NCI-H146 treated with DMSO at 0.1 percent for 48 hours (cell line): ENCODE measurements around the gene TRAPPC3L.

ENCODE experiments used
- DNase-seq: peaks from one replicate; lab custom pipeline; 2025; ENCODE audit not compliant: unreplicated experiment; lab: John Stamatoyannopoulos, UW

TRAPPC3L gene

DNA sequence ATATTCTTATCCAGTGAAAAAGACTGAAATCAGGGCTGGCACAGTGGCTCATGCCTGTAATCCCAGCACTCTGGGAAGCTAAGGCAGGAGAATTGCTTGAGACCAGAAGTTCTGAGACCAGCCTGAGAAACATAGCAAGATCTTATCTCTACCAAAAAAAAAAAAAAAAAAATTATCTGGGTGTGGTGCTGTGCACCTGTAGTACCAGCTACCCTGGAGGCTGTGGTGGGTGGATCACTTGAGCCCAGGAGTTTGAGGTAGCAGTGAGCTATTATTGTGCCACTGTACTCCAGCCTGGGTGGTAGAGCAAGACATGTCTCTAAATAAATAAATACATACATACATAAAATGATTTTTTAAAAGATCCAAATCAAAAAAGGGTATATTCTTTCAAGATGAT, 78.0 kb downstream of the TRAPPC3L start:
- no peak for DNase-seq

DNA sequence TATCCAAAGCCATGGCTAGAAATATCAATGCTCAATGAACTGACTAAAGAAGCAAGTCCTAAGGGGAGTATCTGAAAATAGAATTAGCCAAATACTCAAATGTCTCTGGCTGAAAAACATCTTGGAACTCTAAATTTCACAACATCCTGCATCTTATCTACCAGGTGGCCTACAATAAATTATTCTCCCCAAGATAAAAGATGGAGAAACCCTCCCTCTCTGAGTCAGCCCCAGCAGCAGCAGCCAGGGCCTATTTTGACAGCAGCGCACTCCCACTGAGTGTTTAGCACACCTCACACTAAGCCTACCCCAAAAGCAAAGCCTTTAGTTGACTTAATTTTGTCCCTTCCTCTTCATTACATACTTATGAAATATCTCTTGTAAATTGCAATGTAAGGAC, 78.4 kb downstream of the TRAPPC3L start:
- no peak for DNase-seq

DNA sequence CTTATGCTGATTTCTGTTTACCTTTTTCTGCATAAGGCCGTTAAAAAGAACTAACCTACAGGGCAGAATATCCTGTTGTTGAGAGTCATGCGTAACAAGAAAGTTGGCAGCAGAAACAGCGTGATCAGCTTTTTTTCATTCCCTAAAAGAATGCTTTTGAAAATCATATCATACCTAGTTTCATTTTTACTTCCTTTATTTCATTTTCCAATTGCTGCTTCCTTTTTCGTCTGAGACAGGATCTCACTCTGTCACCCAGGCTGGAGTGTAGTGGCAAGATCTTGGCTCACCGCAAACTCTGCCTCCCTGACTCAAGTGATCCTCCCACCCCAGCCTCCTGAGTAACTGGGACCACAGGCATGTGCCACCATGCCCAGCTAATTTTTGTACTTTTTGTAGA, 80.2 kb downstream of the TRAPPC3L start:
- no peak for DNase-seq

DNA sequence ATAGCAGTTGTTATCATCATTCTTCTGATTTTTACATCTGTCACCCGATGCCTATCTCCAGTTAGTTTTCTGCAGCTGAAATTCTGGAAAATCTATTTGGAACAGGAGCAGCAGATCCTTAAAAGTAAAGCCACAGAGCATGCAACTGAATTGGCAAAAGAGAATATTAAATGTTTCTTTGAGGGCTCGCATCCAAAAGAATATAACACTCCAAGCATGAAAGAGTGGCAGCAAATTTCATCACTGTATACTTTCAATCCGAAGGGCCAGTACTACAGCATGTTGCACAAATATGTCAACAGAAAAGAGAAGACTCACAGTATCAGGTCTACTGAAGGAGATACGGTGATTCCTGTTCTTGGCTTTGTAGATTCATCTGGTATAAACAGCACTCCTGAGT, 82.2 kb downstream of the TRAPPC3L start:
- DNase-seq: no peak

DNA sequence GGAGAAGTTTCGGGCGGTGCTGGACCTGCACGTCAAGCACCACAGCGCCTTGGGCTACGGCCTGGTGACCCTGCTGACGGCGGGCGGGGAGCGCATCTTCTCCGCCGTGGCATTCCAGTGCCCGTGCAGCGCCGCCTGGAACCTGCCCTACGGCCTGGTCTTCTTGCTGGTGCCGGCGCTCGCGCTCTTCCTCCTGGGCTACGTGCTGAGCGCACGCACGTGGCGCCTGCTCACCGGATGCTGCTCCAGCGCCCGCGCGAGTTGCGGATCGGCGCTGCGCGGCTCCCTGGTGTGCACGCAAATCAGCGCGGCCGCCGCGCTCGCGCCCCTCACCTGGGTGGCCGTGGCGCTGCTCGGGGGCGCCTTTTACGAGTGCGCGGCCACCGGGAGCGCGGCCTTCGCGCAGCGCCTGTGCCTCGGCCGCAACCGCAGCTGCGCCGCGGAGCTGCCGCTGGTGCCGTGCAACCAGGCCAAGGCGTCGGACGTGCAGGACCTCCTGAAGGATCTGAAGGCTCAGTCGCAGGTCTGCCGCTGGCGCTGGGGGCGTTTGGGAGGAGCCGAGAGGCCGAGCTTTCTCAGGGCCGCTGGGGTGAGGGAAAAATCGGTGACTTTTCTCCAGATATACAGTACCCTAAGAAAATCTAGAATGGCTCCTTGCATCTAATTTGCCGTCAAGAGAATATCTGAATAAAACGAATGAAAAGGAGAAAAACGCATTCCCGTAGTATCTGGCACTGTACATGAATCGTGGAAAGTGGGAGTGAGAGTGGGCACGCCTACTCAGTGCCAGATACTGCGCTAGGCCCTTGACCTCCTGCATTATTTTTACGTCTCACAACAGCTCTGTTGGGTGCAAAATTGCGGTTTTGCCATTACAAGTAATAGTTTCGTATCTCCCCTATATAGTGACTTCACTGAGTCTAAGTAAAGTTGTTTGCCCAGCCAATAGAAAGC, 83.3 kb downstream of the TRAPPC3L start:
- no peak for DNase-seq

DNA sequence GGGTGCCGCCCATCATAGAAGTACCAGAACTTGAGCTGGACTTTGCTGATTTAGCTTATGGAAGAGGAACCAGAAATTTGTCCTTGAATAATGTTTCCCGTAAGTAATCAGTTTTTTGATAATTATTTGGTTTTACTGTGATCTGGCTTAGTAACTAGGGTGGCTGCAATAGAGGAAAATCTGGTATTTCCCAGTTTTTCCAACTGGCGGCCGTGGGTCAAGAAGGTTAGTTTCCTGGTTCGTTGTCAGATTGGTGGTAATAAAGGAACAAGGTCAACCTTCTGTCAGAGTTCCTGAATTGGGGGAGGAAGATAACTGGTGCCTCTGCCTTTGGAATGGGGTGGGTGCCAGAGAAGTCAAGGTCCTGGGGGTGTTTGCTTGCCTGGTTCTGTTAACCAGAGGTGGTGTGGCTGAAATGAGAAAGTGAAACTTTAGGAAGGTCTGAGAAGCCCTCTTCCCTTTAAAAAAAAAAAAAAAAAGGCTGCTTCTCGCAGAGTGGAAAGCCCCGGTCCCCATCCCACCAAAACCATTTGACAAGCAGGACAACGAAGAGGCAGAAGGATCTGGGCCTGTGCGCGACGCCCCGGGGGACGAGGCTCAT, 84.1 kb downstream of the TRAPPC3L start, which contains the start of gene CALHM6:
TSS of gene CALHM6 (plus strand) at position 45 of the 601 bp plus-strand sequence. CDS start at position 600, 555 bp downstream.
- no peak for DNase-seq

DNA sequence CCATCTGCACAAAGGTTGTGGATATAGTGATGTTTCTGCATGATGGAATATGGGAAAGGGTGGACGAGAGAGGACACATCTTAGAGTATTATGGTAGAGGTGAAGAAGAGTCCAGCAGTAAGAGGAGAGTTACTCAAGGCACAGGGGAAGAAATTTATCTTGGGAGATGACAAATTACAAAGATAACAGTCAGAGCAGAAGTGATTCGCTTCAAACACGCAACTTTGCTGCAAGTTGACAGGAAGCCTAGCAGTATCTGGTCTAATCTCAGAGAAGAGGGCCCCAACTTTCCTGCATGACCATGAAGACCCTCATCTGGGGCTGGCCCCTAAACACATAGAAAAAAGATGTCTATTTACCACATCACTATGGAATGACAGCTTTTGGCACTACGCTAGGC, 85.6 kb downstream of the TRAPPC3L start:
- DNase-seq: no peak

DNA sequence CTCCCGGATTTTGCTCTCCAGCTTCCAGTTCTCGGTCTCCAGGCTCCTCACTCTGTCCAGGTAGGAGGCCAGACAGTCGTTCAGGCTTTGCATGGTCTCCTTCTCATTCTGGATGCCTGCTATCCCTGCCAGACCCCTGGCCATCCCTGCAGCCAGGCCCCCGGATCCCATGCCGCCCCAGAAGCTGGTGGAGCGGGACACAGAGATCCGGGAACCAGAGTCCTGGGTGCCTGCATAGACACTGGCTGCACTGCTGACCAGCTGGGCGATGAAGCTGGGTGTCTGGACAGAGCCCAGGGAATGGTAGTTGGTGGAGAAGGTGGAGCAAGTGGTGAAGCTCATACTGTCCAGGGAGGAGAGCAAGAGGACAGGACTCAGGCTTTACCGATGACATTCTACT, 87.2 kb downstream of the TRAPPC3L start:
- no peak for DNase-seq

DNA sequence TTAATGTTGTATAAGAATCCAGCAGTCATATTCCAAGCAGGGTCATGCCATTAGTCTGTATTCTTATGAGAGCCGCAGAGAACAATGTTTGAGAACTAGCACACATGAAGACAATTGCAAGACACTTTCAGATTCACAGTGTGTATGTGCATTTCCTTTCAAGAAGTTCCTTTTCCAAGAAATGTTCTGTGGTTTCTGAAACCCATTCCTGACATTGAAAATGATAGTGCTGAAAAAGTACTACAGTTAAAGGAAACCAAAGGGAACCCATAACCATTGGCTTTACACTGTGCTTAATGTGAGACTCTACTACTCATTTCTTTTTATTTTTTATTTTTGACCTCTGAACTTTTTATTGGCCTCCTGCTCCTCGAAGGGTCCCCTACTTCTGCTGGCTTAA, 88.6 kb downstream of the TRAPPC3L start:
- DNase-seq: no peak

DNA sequence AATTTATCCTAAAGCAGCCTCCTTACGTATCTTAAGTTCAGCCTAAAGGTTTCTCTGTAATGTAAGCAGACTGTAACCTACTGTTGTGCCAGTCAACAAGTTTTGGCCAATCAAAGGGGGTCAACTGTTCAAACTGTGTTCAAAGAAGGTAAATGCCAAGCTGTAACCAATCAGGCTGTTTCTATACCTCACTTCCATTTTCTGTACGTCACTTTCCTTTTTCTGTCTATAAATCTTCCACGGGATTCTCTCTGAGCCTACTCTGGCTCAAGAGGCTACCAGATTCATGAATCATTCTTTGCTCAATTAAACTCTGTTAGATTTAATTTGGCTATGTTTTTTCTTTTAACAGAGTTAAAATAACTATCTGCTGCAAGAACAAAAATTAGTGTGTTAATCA, 89.4 kb downstream of the TRAPPC3L start:
- no peak for DNase-seq

DNA sequence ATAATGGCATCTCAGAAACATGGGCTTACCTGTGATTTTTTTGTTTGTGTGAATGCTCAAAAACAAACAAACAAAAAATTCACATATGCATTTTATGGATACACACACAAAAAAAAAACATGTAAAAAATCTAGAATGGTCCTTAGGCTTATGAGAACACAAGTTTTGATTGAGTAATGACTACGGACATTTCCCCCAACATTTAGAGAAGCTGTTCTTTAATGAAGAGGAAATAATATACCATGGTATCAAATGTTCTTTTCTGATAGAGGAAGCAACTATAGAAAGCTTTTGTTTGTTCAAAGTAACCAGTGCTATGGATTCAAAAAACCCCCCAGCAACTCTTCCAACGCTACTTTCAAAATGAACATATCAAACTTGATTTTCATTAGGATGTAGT, 93.0 kb downstream of the TRAPPC3L start:
- no peak for DNase-seq

DNA sequence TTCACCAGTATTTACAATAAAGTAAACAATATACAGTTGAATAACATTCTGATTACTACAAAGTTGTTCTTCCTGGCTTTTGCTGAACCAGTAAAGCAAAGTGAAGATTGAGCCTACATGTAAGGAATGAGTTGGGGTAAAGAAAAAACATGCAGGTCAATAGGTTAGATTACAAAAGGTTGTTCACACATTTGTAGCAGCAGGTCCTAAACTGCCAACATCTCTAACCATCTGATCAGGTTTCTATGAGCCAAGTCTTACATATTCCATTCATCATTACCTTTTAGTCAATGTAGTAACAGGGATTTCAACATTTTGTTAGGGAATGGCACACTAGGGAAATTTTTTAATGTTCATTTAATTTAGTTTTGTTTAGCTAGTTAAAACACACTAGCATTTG, 93.6 kb downstream of the TRAPPC3L start:
- DNase-seq: no peak

DNA sequence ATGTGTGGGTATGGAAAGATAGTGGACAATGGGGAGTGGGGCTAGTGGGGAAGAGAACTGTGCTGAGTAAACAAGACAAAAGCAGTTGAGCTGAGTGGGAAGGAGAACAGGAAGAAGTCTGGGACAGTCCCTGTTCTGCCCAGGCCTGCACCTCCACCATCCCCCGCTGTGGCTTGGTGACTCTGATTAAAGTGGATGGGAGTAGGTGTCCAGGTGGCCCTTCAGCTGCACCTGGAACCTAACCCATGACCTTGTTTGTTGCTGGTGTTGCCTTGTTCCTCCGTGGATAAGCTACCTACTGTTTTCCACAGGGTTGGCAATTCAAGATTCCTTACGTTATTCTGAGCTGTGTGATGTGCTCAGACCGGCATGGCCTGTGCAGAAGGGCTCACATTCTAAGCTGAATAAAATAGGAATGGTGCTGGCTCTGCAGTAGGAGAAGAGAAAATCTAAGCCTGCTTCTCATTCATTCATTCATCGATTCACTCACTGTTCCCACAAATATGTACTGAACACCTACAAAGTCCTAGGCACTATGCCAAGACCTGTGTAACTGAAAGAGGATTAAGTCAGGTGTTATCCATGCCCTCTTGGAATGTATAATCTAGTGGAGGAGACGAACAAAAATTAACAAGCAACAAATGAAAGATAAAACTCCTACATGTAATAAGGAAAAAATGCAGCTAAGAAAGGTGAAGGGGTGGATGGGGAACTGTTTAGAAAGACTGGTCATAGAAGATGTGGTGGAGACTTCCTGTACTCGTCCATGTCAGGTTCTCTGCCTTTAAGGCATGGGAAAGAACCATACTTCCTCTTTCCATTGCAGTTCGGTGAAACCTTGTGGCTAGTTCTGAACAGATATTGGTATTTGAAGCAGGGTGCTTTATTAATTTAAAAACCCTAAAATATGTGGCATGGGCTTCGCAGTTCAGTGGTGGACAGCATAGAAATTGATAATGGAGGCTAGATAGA, 94.4 kb downstream of the TRAPPC3L start:
- no peak for DNase-seq

DNA sequence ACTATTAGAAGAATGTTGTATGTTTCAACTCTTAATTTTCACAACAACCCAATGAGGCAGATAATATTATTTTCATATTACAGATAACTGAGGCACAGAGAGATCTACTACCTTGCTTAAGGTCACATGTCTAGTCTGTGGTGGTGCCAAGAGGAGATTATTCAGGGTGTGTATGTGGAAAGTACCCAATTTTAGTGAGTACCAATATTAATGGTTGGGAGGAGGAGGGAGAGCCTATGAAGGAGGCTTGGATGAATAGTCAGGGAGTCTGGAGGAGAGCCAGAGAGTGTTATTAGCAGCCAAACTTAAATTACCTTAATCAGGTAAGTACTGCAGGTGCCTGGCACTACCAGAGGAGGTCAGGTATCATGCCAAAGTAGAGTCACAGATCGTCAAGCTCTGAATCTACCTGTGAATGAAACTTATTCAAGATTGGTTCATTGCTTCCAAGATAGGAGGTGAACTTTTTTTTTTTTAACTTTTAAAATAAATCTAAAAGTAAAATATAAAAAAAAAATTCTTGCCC, 95.2 kb downstream of the TRAPPC3L start:
- no peak for DNase-seq

DNA sequence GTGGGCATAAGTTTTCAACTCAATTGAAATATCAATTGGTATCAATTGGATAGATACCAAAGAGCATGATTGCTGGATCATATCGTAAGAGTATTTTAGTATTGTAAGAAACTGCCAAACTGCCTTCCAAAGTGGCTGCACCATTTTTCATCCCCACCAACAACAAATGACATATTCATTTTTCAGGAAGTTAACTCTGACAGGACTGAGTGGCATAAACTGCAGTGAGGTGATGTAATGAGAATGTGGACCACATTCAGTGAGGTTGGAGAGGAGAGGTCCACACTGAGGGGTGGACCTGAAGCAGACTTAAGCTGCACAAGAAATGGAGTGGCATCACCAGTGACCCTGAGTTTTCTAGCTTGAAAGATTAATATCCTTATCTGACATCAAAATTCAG, 95.9 kb downstream of the TRAPPC3L start:
- DNase-seq: no peak

DNA sequence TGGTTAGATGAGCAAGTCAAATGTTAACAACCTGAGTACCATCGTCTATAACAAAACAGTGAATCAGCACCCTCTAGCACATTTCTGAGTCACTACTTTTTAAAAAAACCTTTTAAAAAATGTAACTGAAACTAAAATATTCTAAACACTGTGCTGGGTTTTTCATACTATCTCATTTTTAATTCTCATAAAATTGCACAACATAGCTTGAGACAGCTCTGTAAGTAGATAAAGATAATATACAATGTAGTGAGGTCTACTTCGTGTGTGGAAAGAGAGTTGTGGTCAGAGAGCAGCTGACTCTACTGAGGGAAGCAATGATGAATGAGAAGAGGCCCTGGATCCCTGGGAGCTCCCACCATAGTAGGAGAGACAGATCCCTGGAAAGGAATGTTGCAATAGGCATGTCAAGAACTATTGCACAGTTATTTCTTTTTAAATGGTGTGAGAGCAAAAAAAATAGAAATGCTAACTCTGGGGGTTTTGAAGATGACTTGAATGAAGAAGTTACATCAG, 97.9 kb downstream of the TRAPPC3L start:
- DNase-seq: no peak

DNA sequence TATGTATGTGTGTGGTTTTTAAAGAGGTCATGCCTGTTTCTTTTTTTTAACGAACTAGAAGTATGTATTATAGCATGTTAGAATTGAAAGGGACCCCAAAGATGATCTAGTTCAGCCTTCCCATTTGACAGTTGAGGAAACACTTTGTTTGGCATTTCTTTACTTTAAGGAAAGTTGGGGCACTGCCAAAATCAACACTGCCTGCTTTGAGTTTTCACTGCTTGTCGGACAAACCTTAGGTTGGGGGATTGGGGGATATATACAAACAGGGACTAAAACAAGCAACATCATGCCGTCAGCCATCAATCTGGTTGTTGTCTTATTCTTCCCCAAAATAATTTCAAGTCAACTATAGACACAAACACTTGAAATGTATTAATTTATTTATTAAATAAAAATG, 98.4 kb downstream of the TRAPPC3L start:
- no peak for DNase-seq

DNA sequence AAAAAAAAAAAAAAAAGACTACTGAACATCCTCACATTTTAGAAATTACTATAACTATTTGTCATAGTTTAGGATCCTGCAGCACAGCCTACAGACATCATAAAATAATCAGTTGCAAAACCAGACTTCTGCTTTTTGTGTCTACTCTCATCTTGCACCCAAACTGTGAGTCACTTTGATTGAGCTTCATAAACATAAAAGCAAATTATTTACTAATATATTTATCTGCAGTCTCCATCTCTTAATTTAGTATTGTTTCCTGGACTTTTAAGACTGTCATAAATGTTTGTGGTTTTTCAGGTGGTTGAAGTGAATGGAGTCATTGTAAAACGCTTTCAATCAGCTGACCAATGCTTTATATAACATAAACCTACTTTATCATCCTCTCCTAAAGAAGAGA, 99.1 kb downstream of the TRAPPC3L start:
- no peak for DNase-seq

DNA sequence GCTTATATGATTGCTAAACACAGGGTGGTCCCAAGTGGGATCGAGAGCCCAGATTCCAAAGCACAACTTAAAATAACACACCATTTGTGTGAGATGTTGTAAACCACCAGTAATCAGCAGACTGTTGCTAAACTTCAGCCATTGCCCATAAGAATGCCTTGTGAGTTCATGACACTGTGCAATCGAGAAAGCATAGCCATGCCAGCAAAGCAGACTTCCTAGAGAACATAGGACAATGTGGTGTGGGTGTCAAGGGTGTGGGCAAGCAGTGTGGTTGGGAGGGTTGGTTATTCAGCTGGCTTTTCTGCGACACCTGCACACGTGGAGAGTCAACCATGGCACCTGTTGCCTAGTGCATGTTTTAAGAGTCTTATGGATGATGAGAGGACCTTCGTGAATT, 100.4 kb downstream of the TRAPPC3L start:
- DNase-seq: no peak
